Keratinocyte (primary cell): ENCODE measurements around the gene EIF3J. TPM values are rescaled to one million over a fixed set of nuclear protein-coding genes. Genes with fewer than 3 reads are reported as not detected.
"Not testable (repeated sequence)": the region's sequence is repeated elsewhere in the genome, so short reads cannot be mapped to it uniquely, and the experiment has no call there.

ENCODE experiments used
- DNase-seq: peaks from one replicate; pipeline ENCODE4 v3.0.0-alpha.2; 2011; ENCODE audit warnings: low read depth, missing footprints, low spot score
- FAIRE-seq: peaks from 2 replicates; lab custom pipeline; 2011; peaks lifted over from hg19 to GRCh38; lab: Jason Lieb, UNC
- H2AFZ ChIP-seq: 2 replicates; pipeline ENCODE4 v1.6.0; 2012; ENCODE audit warnings: low read length, control low read depth, inconsistent platforms; ENCODE audit not compliant: control insufficient read depth
- H3K27ac ChIP-seq: 2 replicates; pipeline ENCODE4 v1.5.1; 2011; ENCODE audit warnings: low read length; ENCODE audit not compliant: control insufficient read depth, insufficient read depth
- H3K27me3 ChIP-seq: 3 replicates; pipeline ENCODE4 v1.6.0; 2011; ENCODE audit warnings: low read length; ENCODE audit not compliant: control insufficient read depth, insufficient read depth; ENCODE audit errors: extremely low read depth
- H3K36me3 ChIP-seq, 2 experiments: 2 replicates in 1 of 2; 3 replicates in 1 of 2; pipeline ENCODE4 v1.5.1; 2011; ENCODE audit warnings: low read length in 2 of 2, mild to moderate bottlenecking in 1 of 2; ENCODE audit not compliant: control insufficient read depth in 2 of 2, insufficient read depth in 2 of 2; ENCODE audit errors: extremely low read depth in 1 of 2
- H3K4me1 ChIP-seq: 3 replicates; pipeline ENCODE4 v1.5.1; 2011; ENCODE audit warnings: low read length; ENCODE audit not compliant: control insufficient read depth, insufficient read depth; ENCODE audit errors: extremely low read depth
- H3K4me2 ChIP-seq: 3 replicates; pipeline ENCODE4 v1.6.0; 2011; ENCODE audit warnings: low read depth, low read length; ENCODE audit not compliant: control insufficient read depth, insufficient read depth; ENCODE audit errors: extremely low read depth
- H3K4me3 ChIP-seq, 3 experiments: fragments of 200-600 bp in 1 of 3; sonication (generic) in 1 of 3; 2 replicates in 2 of 3; 3 replicates in 1 of 3; pipeline ENCODE4 v1.5.1; 2011 to 2016; ENCODE audit warnings: low read length in 3 of 3, mild to moderate bottlenecking in 3 of 3, control low read depth in 2 of 3, inconsistent platforms in 1 of 3, low read depth in 1 of 3, mixed read lengths in 1 of 3, mixed run types in 1 of 3, moderate library complexity in 1 of 3; ENCODE audit not compliant: control insufficient read depth in 2 of 3, insufficient read depth in 2 of 3; ENCODE audit errors: extremely low read depth in 1 of 3
- H3K79me2 ChIP-seq: 2 replicates; pipeline ENCODE4 v1.6.0; 2012; ENCODE audit warnings: low read length; ENCODE audit not compliant: control insufficient read depth, insufficient read depth
- H3K9ac ChIP-seq: 3 replicates; pipeline ENCODE4 v1.6.0; 2011; ENCODE audit warnings: low read length; ENCODE audit not compliant: control insufficient read depth, insufficient read depth; ENCODE audit errors: extremely low read depth
- H3K9me1 ChIP-seq: 3 replicates; pipeline ENCODE4 v1.6.0; 2011; ENCODE audit warnings: low read length; ENCODE audit not compliant: control insufficient read depth, insufficient read depth; ENCODE audit errors: extremely low read depth
- H3K9me3 ChIP-seq: 2 replicates; pipeline ENCODE4 v1.5.1; 2012; ENCODE audit warnings: low read depth, low read length; ENCODE audit not compliant: control insufficient read depth
- H4K20me1 ChIP-seq: 3 replicates; pipeline ENCODE4 v1.6.0; 2011; ENCODE audit warnings: low read length; ENCODE audit not compliant: control insufficient read depth, insufficient read depth; ENCODE audit errors: extremely low read depth
- CTCF ChIP-seq, 3 experiments: IDR thresholded peaks in 1 of 3; conservative IDR thresholded peaks in 1 of 3; optimal IDR thresholded peaks in 1 of 3; 2 replicates in 2 of 3; 3 replicates in 1 of 3; pipeline versions ENCODE3 to v1.5.1; 2011; ENCODE audit warnings: low read length in 3 of 3, mild to moderate bottlenecking in 3 of 3, moderate library complexity in 2 of 3, control low read depth in 1 of 3, inconsistent platforms in 1 of 3; ENCODE audit not compliant: insufficient read depth in 2 of 3; ENCODE audit errors: extremely low read depth in 1 of 3
- EZH2 ChIP-seq: IDR thresholded peaks from one replicate; pipeline ENCODE4 v1.6.1; 2012; ENCODE audit warnings: inconsistent platforms, mild to moderate bottlenecking, low read length, moderate library complexity
- dilution Hi-C: fragments of 300-500 bp; cut with MboI; formaldehyde crosslinking; loops from one replicate; pipeline ENCODE4 v1.7.0; 2020; ENCODE audit warnings: low sequenced_read_pairs; ENCODE audit not compliant: extremely low pct_ligation_motif_present
- polyA plus RNA-seq, 5 experiments: library from polyadenylated mRNA; depleted of rRNA in 3 of 5; stranded (reverse) in 3 of 5; stranded (forward) in 1 of 5; unstranded in 1 of 5; fragments of >200 nt; gene quantifications; 1 replicate in 1 of 5; 2 replicates in 3 of 5; 3 replicates in 1 of 5; pipeline versions ENCODE4 v1.2.1 to v1.2.3, GENCODE V29; 2011 to 2012; ENCODE audit warnings: missing spikeins in 2 of 5, low read depth in 1 of 5, low replicate concordance in 1 of 5

Gene EIF3J
- polyA plus RNA-seq, 1 donor (not counting 4 experiments of a cell fraction or from before 2014, with no cell fraction given), result 99.4 TPM

- peaks cover 10% of the 10 kb centered on the region for H4K20me1 ChIP-seq
- dilution Hi-C loops, result no loop called here
- no peak for FAIRE-seq
- H3K9me1 ChIP-seq, result no peaks in the 10 kb centered on the region
- H3K9ac ChIP-seq, result no peak overlapping the region
- no peaks in the 10 kb centered on the region for H3K9me3 ChIP-seq
- TF ChIP-seq EZH2 (no peak), CTCF (optimal IDR thresholded peaks at IDR 0.05 in 1 of 3, IDR thresholded peaks at IDR 0.05 in 1 of 3, conservative IDR thresholded peaks at IDR 0.05 in 1 of 3; ENCODE audit: extremely low read depth in 1 of 3, insufficient read depth in 2 of 3, low read length in 3 of 3) (peak in 2 of 3 experiments; percentile 29)
- peaks cover 1 to 10% of the 10 kb centered on the region in 2 experiments for H3K36me3 ChIP-seq
- no peak overlapping the region for H3K4me3 ChIP-seq
- no peak overlapping the region for H2AFZ ChIP-seq
- no peak overlapping the region for H3K27ac ChIP-seq
- peaks cover 13% of the 10 kb centered on the region for H3K4me1 ChIP-seq
- H3K4me2 ChIP-seq, result no peak overlapping the region
- H3K27me3 ChIP-seq, result no peaks in the 10 kb centered on the region
- H3K79me2 ChIP-seq, result peaks cover 97% of the 10 kb centered on the region
- DNase-seq, result no peak
These were observed 9.2 kb downstream of the EIF3J start for GRCh38 chr15:44545913-44546802.

- H3K4me3 ChIP-seq, H4K20me1 ChIP-seq, H3K9ac ChIP-seq, FAIRE-seq, H2AFZ ChIP-seq, dilution Hi-C loops, H3K27ac ChIP-seq, H3K9me1 ChIP-seq, H3K4me2 ChIP-seq, H3K27me3 ChIP-seq, H3K9me3 ChIP-seq, H3K4me1 ChIP-seq, DNase-seq: not testable (repeated sequence)
- Histone ChIP-seq H3K79me2 (peaks cover 80% of the 10 kb centered on the region), H3K36me3 (peaks cover 5 to 15% of the 10 kb centered on the region in 2 experiments)
These were observed 12.2 kb downstream of the EIF3J start for GRCh38 chr15:44549152-44549551.
